Measurements from ENCODE around the gene DEUP1. TPM values are rescaled to one million over a fixed set of nuclear protein-coding genes. Genes with fewer than 3 reads are reported as not detected.
A peak's percentile ranks its signal among the peaks of the same experiment; 100 is the strongest.

Gene DEUP1
- 0.60 and 6.2 TPM in 2 replicates for total RNA-seq (2011; cell fraction: chromatin; rRNA removed; ENCODE audit: low replicate concordance)
- total RNA-seq (2011; cell fraction: nucleolus; rRNA removed), result 0.67 and 0.92 TPM in 2 replicates
- total RNA-seq (2011; cell fraction: nucleoplasm; rRNA removed), result 1.3 and 1.7 TPM in 2 replicates
- total RNA-seq (2014; rRNA removed) (5.1 and 6.5 TPM in 2 replicates), total RNA-seq (2014; rRNA removed; fragmentation: Illumina TruSeq; extraction: Trizol) (10.8 and 11.8 TPM in 2 replicates), total RNA-seq (2015; rRNA removed; fragmentation: Illumina TruSeq; extraction: Trizol) (6.3 and 9.4 TPM in 2 replicates), total RNA-seq (2021) (6.4 and 8.6 TPM in 2 replicates), polyA plus RNA-seq (2011; rRNA removed) (0.05 and 1.4 TPM in 2 replicates), polyA plus RNA-seq (2014; fragmentation: Illumina TruSeq; extraction: Trizol) (7.8 and 10.9 TPM in 2 replicates), polyA plus RNA-seq (2014; fragmentation: Nextera tagmentation; extraction: Ambion mirVana) (1 to 10 TPM; 7.8 to 9.8 TPM), polyA plus RNA-seq (2014; rRNA removed) (7.9 and 9.3 TPM in 2 replicates), polyA minus RNA-seq (2011; rRNA and poly(A)+ RNA removed) (0.09 and 1.5 TPM in 2 replicates), Bru-seq, nascent RNA (percentile 52 among the genes with signal in this experiment), BruChase-seq, experiment 1, labeled RNA remaining after a 2-hour chase (percentile 57 among the genes with signal in this experiment), BruChase-seq, experiment 2, labeled RNA remaining after a 6-hour chase (percentile 54 among the genes with signal in this experiment)
- 0.12 TPM in 1 of 2 replicates, not detected in the other for polyA plus RNA-seq (2011; cell fraction: cytosol; rRNA removed)
- 0.40 TPM in 1 of 2 replicates, not detected in the other for polyA plus RNA-seq (2011; cell fraction: nucleus; rRNA removed)
- polyA plus RNA-seq (2012), result 6.5 and 24.0 TPM in 2 replicates
- polyA minus RNA-seq (2011; cell fraction: cytosol; rRNA and poly(A)+ RNA removed), result 0.48 TPM in 1 of 2 replicates, not detected in the other
- 0.54 TPM in 1 of 2 replicates, not detected in the other for polyA minus RNA-seq (2011; cell fraction: nucleus; rRNA and poly(A)+ RNA removed)
- long read RNA-seq, experiment 1, partial matches to known transcripts, result 9 of 20 reads
- long read RNA-seq, experiment 1, other reads (novel, unspliced or antisense), result 9 of 20 reads
- long read RNA-seq, experiment 2, partial matches to known transcripts, result 4 of 4 reads
- long read RNA-seq, experiment 2, other reads (novel, unspliced or antisense), result 0 of 4 reads
- long read RNA-seq, experiment 3, partial matches to known transcripts, result 4 of 6 reads
- long read RNA-seq, experiment 3, other reads (novel, unspliced or antisense), result 2 of 6 reads

- H3K4me2 ChIP-seq (ENCODE audit: insufficient read depth, low read length), result peak within 1 kb of the TSS; percentile 81
- H3K9ac ChIP-seq (ENCODE audit: insufficient read depth in 1 of 2, low read depth in 2 of 2, low read length in 2 of 2), result peak within 1 kb of the TSS; percentile 67 to 89
- H3K27ac ChIP-seq (ENCODE audit: extremely low read depth, low read depth, low read length), result peak within 1 kb of the TSS; percentile 78
- no TSS peak for BruUV-seq (replicated peaks)
- ChIA-PET POLR2A (interaction anchor here (0.7 to 1.3 kb wide), 3 partner anchors 19 to 42 kb away, joined by 3 read pairs; no protein-coding TSS in a partner anchor), CTCF (ENCODE audit: low intra/inter-chr PET ratio) (no interaction called here)
- no peaks in the 10 kb centered on the region for H4K20me1 ChIP-seq (replicated peaks; ENCODE audit: control insufficient read depth, insufficient read depth, low read length)
- no peaks in the 10 kb centered on the region; the same call in 2 of the 3 replicates for H3K36me3 ChIP-seq (ENCODE audit: control insufficient read depth, insufficient read depth, low read length)
- no peaks in the 10 kb centered on the region for H3K27me3 ChIP-seq (ENCODE audit: control insufficient read depth in 2 of 2, insufficient read depth in 2 of 2, low read length in 2 of 2)
- no peaks in the 10 kb centered on the region for H3K79me2 ChIP-seq (ENCODE audit: control insufficient read depth, insufficient read depth, low read length)
- peak within 1 kb of the TSS; percentile 96 for H2AFZ ChIP-seq (ENCODE audit: low read depth, low read length)
- no peaks in the 10 kb centered on the region for H3K9me1 ChIP-seq (ENCODE audit: control insufficient read depth, insufficient read depth, low read length)
- ATAC-seq, result peak; percentile 95
- DNase-seq (ENCODE audit: extremely low read depth in 1 of 4, low spot score in 3 of 4), result peak; percentile 75 to 85 (median 82)
- FAIRE-seq, result no peak
- peak within 1 kb of the TSS; percentile 51 for H3K4me3 ChIP-seq
- 15% methylated on average over 36 of the region's 73 CpGs for WGBS (ENCODE audit: insufficient coverage, low coverage, missing lambda C conversion rate)
- peaks cover 6 to 7% of the 10 kb centered on the region in 2 experiments; a peak in 2 of 5 replicates for H3K4me1 ChIP-seq (replicated peaks in 1 of 2; ENCODE audit: control insufficient read depth in 2 of 2, insufficient read depth in 2 of 2, low read length in 2 of 2)
- H3K9me3 ChIP-seq (replicated peaks; ENCODE audit: control insufficient read depth, insufficient read depth, low read depth, low read length), result no peaks in the 10 kb centered on the region
- in situ Hi-C loops (cut with MboI), result no loop called here
- intact Hi-C loops (cut with micrococcal nuclease), result loop anchor here (10.0 kb wide), 1 partner anchor 214 kb away; the partner anchor contains the start of gene SMCO4
- TF ChIP-seq ESRRB (CRISPR knock-in tag; IDR thresholded peaks at IDR 0.05; ENCODE audit: borderline replicate concordance) (no peak), BRF2 (IDR thresholded peaks at IDR 0.05; ENCODE audit: borderline replicate concordance, insufficient read depth, insufficient read length) (no peak), FUS (optimal IDR thresholded peaks at IDR 0.05; ENCODE audit: low read depth, low read length) (no peak), TEAD4 (IDR thresholded peaks at IDR 0.05; ENCODE audit: low read length) (no peak), TEAD4 (CRISPR knock-in tag; IDR thresholded peaks at IDR 0.05; ENCODE audit: borderline replicate concordance) (0 out of 2 replicates have a peak, but pooled peaks have one; percentile 15), HMGN3 (IDR thresholded peaks at IDR 0.05; ENCODE audit: borderline replicate concordance, extremely low read depth, insufficient read length, low read depth, low read length) (peak; percentile 41), NONO (IDR thresholded peaks at IDR 0.05; ENCODE audit: low read depth in 2 of 2, low read length in 1 of 2) (peak in 1 of 2 experiments; percentile 38; a peak in 1 of 4 replicates), BRF1 (IDR thresholded peaks at IDR 0.05; ENCODE audit: borderline replicate concordance, extremely low read depth, insufficient read length) (no peak), SIRT6 (IDR thresholded peaks at IDR 0.05; ENCODE audit: low read depth, low read length) (no peak), L3MBTL2 (IDR thresholded peaks at IDR 0.05) (peak; percentile 82), MAX (CRISPR knock-in tag; IDR thresholded peaks at IDR 0.05) (peak; percentile 81), ZNF175 (CRISPR knock-in tag; IDR thresholded peaks at IDR 0.05; ENCODE audit: low read depth) (0 out of 2 replicates have a peak, but pooled peaks have one; percentile 32), PHB (CRISPR knock-in tag; IDR thresholded peaks at IDR 0.05) (0 out of 2 replicates have a peak, but pooled peaks have one; percentile 60), SAFB (IDR thresholded peaks at IDR 0.05; ENCODE audit: borderline replicate concordance, low read depth, low read length) (0 out of 2 replicates have a peak, but pooled peaks have one; percentile 46), SIN3A (IDR thresholded peaks at IDR 0.05; ENCODE audit: borderline replicate concordance in 2 of 2, control insufficient read depth in 1 of 2, low read depth in 2 of 2, low read length in 2 of 2) (peak in 1 of 2 experiments; percentile 64; a peak in 2 of 4 replicates)
These were observed at the start of gene DEUP1 for GRCh38 chr11:93330446-93330984. DEUP1 (plus strand) TSS chr11:93330742; CDS start chr11:93332260, 1,518 bp downstream.
